HepG2 (cell line): ENCODE measurements around the gene PELI3. TPM values are rescaled to one million over a fixed set of nuclear protein-coding genes. Genes with fewer than 3 reads are reported as not detected.

Experiments
- AHR ChIP-seq: IDR thresholded peaks from 2 replicates; pipeline ENCODE4 v1.6.1; 2018; ENCODE audit warnings: missing genetic modification reagents, missing compliant biosample characterization
- ARHGAP35 ChIP-seq: sonication (generic); formaldehyde crosslinking; IDR thresholded peaks from 2 replicates; pipeline ENCODE4 v1.9.0; 2022; ENCODE audit warnings: mild to moderate bottlenecking, inconsistent platforms, moderate library complexity, missing genetic modification reagents, borderline replicate concordance
- CBFB ChIP-seq: sonication (generic); formaldehyde crosslinking; IDR thresholded peaks from 2 replicates; pipeline ENCODE4 v1.4.0; 2020; ENCODE audit warnings: missing genetic modification reagents
- CCDC6 ChIP-seq: sonication (generic); formaldehyde crosslinking; IDR thresholded peaks from 2 replicates; pipeline ENCODE4 v1.8.1; 2022; ENCODE audit warnings: mild to moderate bottlenecking, missing genetic modification reagents, moderate library complexity
- HMG20A ChIP-seq: IDR thresholded peaks from 2 replicates; pipeline ENCODE4 v1.6.1; 2016; ENCODE audit warnings: borderline replicate concordance
- IRF1 ChIP-seq: sonication (generic); formaldehyde crosslinking; IDR thresholded peaks from 2 replicates; pipeline ENCODE4 v1.4.0; 2020; ENCODE audit warnings: low read depth, mild to moderate bottlenecking, missing genetic modification reagents
- NCOA1 ChIP-seq: sonication (generic); formaldehyde crosslinking; IDR thresholded peaks from 2 replicates; pipeline ENCODE4 v1.9.0; 2021; ENCODE audit warnings: missing genetic modification reagents
- PPARG ChIP-seq: conservative IDR thresholded peaks from 2 replicates; pipeline ENCODE4 v1.6.1; 2016; ENCODE audit warnings: missing biosample characterization, missing genetic modification reagents
- PRDM4 ChIP-seq: sonication (generic); formaldehyde crosslinking; IDR thresholded peaks from 2 replicates; pipeline ENCODE4 v1.9.0; 2021; ENCODE audit warnings: missing genetic modification reagents, borderline replicate concordance
- RAD21 ChIP-seq: fragments of 450-650 bp; formaldehyde crosslinking; IDR thresholded peaks from 2 replicates; pipeline ENCODE4 v1.5.0; 2020; ENCODE audit warnings: mild to moderate bottlenecking
- RBAK ChIP-seq: sonication (generic); formaldehyde crosslinking; IDR thresholded peaks from 2 replicates; pipeline ENCODE4 v1.5.1; 2020; ENCODE audit warnings: mild to moderate bottlenecking, missing genetic modification reagents
- SRSF4 ChIP-seq: fragments of 200-400 bp; formaldehyde crosslinking; IDR thresholded peaks from one replicate; pipeline ENCODE4 v1.6.1; 2018; ENCODE audit warnings: mild to moderate bottlenecking, low read depth, low read length, moderate library complexity; ENCODE audit not compliant: poor library complexity, severe bottlenecking
- TERF1 ChIP-seq: sonication (generic); formaldehyde crosslinking; IDR thresholded peaks from 2 replicates; pipeline ENCODE4 v1.8.0; 2022; ENCODE audit warnings: mild to moderate bottlenecking, missing genetic modification reagents, moderate library complexity
- TOPORS ChIP-seq: sonication (generic); formaldehyde crosslinking; IDR thresholded peaks from 2 replicates; pipeline ENCODE4 v1.8.0; 2023; ENCODE audit warnings: mild to moderate bottlenecking, missing genetic modification reagents
- XBP1 ChIP-seq: sonication (generic); formaldehyde crosslinking; IDR thresholded peaks from 2 replicates; pipeline ENCODE4 v1.5.0; 2020; ENCODE audit warnings: missing genetic modification reagents
- ZBTB46 ChIP-seq: sonication (generic); formaldehyde crosslinking; IDR thresholded peaks from 2 replicates; pipeline ENCODE4 v1.4.0; 2020; ENCODE audit warnings: mild to moderate bottlenecking, missing genetic modification reagents, borderline replicate concordance
- ZFAT ChIP-seq: sonication (generic); formaldehyde crosslinking; conservative IDR thresholded peaks from 2 replicates; pipeline ENCODE4 v1.8.1; 2023; ENCODE audit warnings: missing genetic modification reagents, inconsistent platforms
- ZNF451 ChIP-seq: sonication (generic); formaldehyde crosslinking; IDR thresholded peaks from 2 replicates; pipeline ENCODE4 v1.5.0; 2020; ENCODE audit warnings: mild to moderate bottlenecking, missing genetic modification reagents
- ZNF510 ChIP-seq: sonication (generic); formaldehyde crosslinking; IDR thresholded peaks from 2 replicates; pipeline ENCODE4 v1.4.0; 2020; ENCODE audit warnings: low read depth, mild to moderate bottlenecking, missing genetic modification reagents
- ZNF549 ChIP-seq: sonication (generic); formaldehyde crosslinking; IDR thresholded peaks from 2 replicates; pipeline ENCODE4 v1.5.0; 2020; ENCODE audit warnings: missing genetic modification reagents
- ZNF691 ChIP-seq: sonication (generic); formaldehyde crosslinking; IDR thresholded peaks from 2 replicates; pipeline ENCODE4 v1.4.0; 2020; ENCODE audit warnings: missing genetic modification reagents, low read depth, mild to moderate bottlenecking, borderline replicate concordance
- ZNF776 ChIP-seq: sonication (generic); formaldehyde crosslinking; IDR thresholded peaks from 2 replicates; pipeline ENCODE4 v1.4.0; 2020; ENCODE audit warnings: mild to moderate bottlenecking, missing genetic modification reagents
- ZNF891 ChIP-seq: sonication (generic); formaldehyde crosslinking; IDR thresholded peaks from 2 replicates; pipeline ENCODE4 v1.5.0; 2020; ENCODE audit warnings: mild to moderate bottlenecking, missing genetic modification reagents
- ZSCAN31 ChIP-seq: sonication (generic); formaldehyde crosslinking; IDR thresholded peaks from 2 replicates; pipeline ENCODE4 v1.5.0; 2020; ENCODE audit warnings: low read depth, mild to moderate bottlenecking, missing genetic modification reagents
- polyA plus RNA-seq, 8 experiments: library from polyadenylated mRNA; depleted of rRNA in 3 of 8; stranded (reverse) in 7 of 8; unstranded in 1 of 8; fragments of >200 nt; fragmentation: Illumina TruSeq in 4 of 8; extraction: Trizol in 4 of 8; gene quantifications; 2 replicates each; pipeline versions ENCODE4 v1.2.1 to v1.2.3, GENCODE V29; 2011 to 2016; ENCODE audit warnings: low read depth in 4 of 8, missing spikeins in 1 of 8, mixed read lengths in 1 of 8; ENCODE audit not compliant: insufficient read depth in 1 of 8
- total RNA-seq, 5 experiments: library from RNA; depleted of rRNA; stranded (reverse); fragments of >200 nt; fragmentation: Illumina TruSeq; extraction: Trizol; gene quantifications; 2 replicates each; pipeline ENCODE4 v1.2.3, GENCODE V29; 2016; ENCODE audit warnings: low read depth in 1 of 5

PELI3 gene
- total and polyA plus RNA-seq, 2 of the 13 experiments (the other 11 are each of a cell fraction or from before 2014, with no cell fraction given) = 2.0 to 4.0 TPM

GRCh38 chr11:66479394-66480116 is 12.8 kb downstream of the PELI3 start (continued):
- 0 out of 2 replicates have a peak, but pooled peaks have one; percentile 43 for TF ChIP-seq RAD21 (CRISPR knock-in tag)
- no peak for TF ChIP-seq XBP1 (CRISPR knock-in tag)
- TF ChIP-seq CBFB (CRISPR knock-in tag) = no peak
- TF ChIP-seq ARHGAP35 (CRISPR knock-in tag) = peak; percentile 18; the same call in 1 of the 2 replicates
- no peak for TF ChIP-seq RBAK
- no peak for TF ChIP-seq ZNF549 (CRISPR knock-in tag)
- TF ChIP-seq TOPORS (CRISPR knock-in tag) = peak; percentile 76; the same call in 1 of the 2 replicates
- TF ChIP-seq ZSCAN31 (CRISPR knock-in tag) = no peak
- no peak for TF ChIP-seq ZFAT
- TF ChIP-seq CCDC6 (CRISPR knock-in tag) = no peak
- TF ChIP-seq ZNF451 (CRISPR knock-in tag) = no peak
- no peak for TF ChIP-seq AHR
- TF ChIP-seq PPARG = no peak
- TF ChIP-seq ZNF691 = no peak
- TF ChIP-seq ZBTB46 (CRISPR knock-in tag) = 0 out of 2 replicates have a peak, but pooled peaks have one; percentile 7
- TF ChIP-seq ZNF776 (CRISPR knock-in tag) = peak; percentile 23; the same call in 1 of the 2 replicates
- no peak for TF ChIP-seq PRDM4 (CRISPR knock-in tag)
- TF ChIP-seq TERF1 = no peak
- TF ChIP-seq HMG20A (CRISPR knock-in tag) = no peak
- no peak for TF ChIP-seq IRF1 (CRISPR knock-in tag)
- TF ChIP-seq SRSF4 = no peak
- TF ChIP-seq ZNF510 (CRISPR knock-in tag) = no peak
- TF ChIP-seq NCOA1 (CRISPR knock-in tag) = no peak
- no peak; the same call in 1 of the 2 replicates for TF ChIP-seq ZNF891 (CRISPR knock-in tag)
